GM12878 (cell line): ENCODE data around the gene GLE1.

Experiments used
- CTCF ChIP-seq, 3 experiments: IDR thresholded peaks in 2 of 3; conservative IDR thresholded peaks in 1 of 3; 2 replicates each; pipeline ENCODE4 v1.5.1; 2011; ENCODE audit warnings: low read depth in 3 of 3, low read length in 3 of 3, mild to moderate bottlenecking in 3 of 3, control low read depth in 2 of 3, moderate library complexity in 2 of 3, inconsistent platforms in 1 of 3, mixed read lengths in 1 of 3; ENCODE audit not compliant: control insufficient read depth in 2 of 3, insufficient read depth in 1 of 3; ENCODE audit errors: extremely low read depth in 1 of 3
- E4F1 ChIP-seq: fragments of 450-650 bp; IDR thresholded peaks from 2 replicates; pipeline ENCODE4 v1.6.1; 2018; ENCODE audit warnings: borderline replicate concordance, mild to moderate bottlenecking; ENCODE audit not compliant: partially characterized antibody
- POLR2AphosphoS5 ChIP-seq: IDR thresholded peaks from 2 replicates; pipeline ENCODE4 v1.6.1; 2011; ENCODE audit warnings: mild to moderate bottlenecking, low read length, inconsistent platforms
- SMC3 ChIP-seq: IDR thresholded peaks from 2 replicates; pipeline ENCODE4 v1.6.1; 2011; ENCODE audit warnings: low read length, improper control_type of control experiment, borderline replicate concordance
- SP1 ChIP-seq: IDR thresholded peaks from one replicate; pipeline ENCODE4 v1.6.1; 2011; ENCODE audit warnings: low read depth, low read length
- ZNF217 ChIP-seq: fragments of 450-650 bp; IDR thresholded peaks from 2 replicates; pipeline ENCODE4 v1.6.1; 2017; ENCODE audit warnings: antibody characterized with exemption, mild to moderate bottlenecking

- TF ChIP-seq SMC3 = no peak
- TF ChIP-seq POLR2AphosphoS5 = no peak
- TF ChIP-seq CTCF (IDR thresholded peaks at IDR 0.05 in 2 of 3, conservative IDR thresholded peaks at IDR 0.05 in 1 of 3; ENCODE audit: control insufficient read depth in 2 of 3, extremely low read depth in 1 of 3, insufficient read depth in 1 of 3, low read depth in 3 of 3, low read length in 3 of 3) = no peak
- TF ChIP-seq SP1 = no peak
- no peak for TF ChIP-seq ZNF217
- TF ChIP-seq E4F1 = no peak
These were observed 71.0 kb downstream of the GLE1 start for GRCh38 chr9:128575469-128575868.
